Measurements from ENCODE around the gene MTAP.

GRCh38 chr9:21862871-21863270, 60.4 kb downstream of the MTAP start:
- TF ChIP-seq POLR2A (IDR thresholded peaks at IDR 0.05) (no peak), CTCF (IDR thresholded peaks at IDR 0.05) (no peak), EP300 (IDR thresholded peaks at IDR 0.05) (no peak)

Measured in stomach (tissue), 4 donors.